ENCODE results near the gene CDHR1. TPM values are rescaled to one million over a fixed set of nuclear protein-coding genes. Genes with fewer than 3 reads are reported as not detected.

Gene CDHR1
- total and polyA plus RNA-seq, 4 donors, result 0.07 to 0.51 (median 0.14) TPM

- TF ChIP-seq ZBTB33 (IDR thresholded peaks at IDR 0.05), result no peak
- TF ChIP-seq RXRA (IDR thresholded peaks at IDR 0.05), result no peak
- TF ChIP-seq, protein P1, sequence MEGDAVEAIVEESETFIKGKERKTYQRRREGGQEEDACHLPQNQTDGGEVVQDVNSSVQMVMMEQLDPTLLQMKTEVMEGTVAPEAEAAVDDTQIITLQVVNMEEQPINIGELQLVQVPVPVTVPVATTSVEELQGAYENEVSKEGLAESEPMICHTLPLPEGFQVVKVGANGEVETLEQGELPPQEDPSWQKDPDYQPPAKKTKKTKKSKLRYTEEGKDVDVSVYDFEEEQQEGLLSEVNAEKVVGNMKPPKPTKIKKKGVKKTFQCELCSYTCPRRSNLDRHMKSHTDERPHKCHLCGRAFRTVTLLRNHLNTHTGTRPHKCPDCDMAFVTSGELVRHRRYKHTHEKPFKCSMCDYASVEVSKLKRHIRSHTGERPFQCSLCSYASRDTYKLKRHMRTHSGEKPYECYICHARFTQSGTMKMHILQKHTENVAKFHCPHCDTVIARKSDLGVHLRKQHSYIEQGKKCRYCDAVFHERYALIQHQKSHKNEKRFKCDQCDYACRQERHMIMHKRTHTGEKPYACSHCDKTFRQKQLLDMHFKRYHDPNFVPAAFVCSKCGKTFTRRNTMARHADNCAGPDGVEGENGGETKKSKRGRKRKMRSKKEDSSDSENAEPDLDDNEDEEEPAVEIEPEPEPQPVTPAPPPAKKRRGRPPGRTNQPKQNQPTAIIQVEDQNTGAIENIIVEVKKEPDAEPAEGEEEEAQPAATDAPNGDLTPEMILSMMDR (IDR thresholded peaks at IDR 0.05; ENCODE audit: low read depth, low read length, missing input control), result no peak
- TF ChIP-seq HNF4A (conservative IDR thresholded peaks at IDR 0.05), result no peak
- no peak for TF ChIP-seq FOXA1 (IDR thresholded peaks at IDR 0.05)
- TF ChIP-seq GABPA (IDR thresholded peaks at IDR 0.05 in 1 of 2, conservative IDR thresholded peaks at IDR 0.05 in 1 of 2), result no peak
- no peak for TF ChIP-seq EGR1 (IDR thresholded peaks at IDR 0.05; ENCODE audit: low read depth in 2 of 2)
- TF ChIP-seq HNF4G (IDR thresholded peaks at IDR 0.05), result no peak
- no peak for TF ChIP-seq YY1 (IDR thresholded peaks at IDR 0.05)
- no peak for TF ChIP-seq FOXA2 (IDR thresholded peaks at IDR 0.05)
- no peak for TF ChIP-seq JUND (IDR thresholded peaks at IDR 0.05)
- TF ChIP-seq RAD21 (IDR thresholded peaks at IDR 0.05), result no peak
- no peak for TF ChIP-seq MAX (IDR thresholded peaks at IDR 0.05)
- no peak for TF ChIP-seq NR2F2 (IDR thresholded peaks at IDR 0.05)
- H3K4me3 ChIP-seq (ENCODE audit: low read depth in 1 of 3, low read length in 3 of 3), result no peak overlapping the region
Observed at GRCh38 chr10:84196083-84196482, 1.7 kb downstream of the CDHR1 start.

DNA sequence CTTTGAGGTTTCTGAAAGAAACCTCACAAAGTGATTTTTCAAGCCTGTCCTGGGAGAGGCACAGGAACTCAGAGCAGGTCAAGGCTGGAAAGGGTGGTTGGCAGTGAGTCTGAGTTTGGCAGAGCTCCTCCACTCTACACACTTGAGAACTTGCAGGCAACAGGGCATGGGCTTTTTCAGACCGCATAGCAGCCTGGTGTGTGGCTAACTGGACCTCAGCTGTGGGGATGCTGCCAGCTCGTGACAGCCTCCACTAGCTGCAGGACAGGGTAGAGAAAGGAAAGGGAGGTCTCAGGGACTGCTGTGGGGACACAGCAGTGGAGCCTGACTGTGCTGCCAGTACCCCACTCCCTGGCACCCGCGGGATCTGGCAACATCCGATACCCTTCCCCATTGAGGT, 2.6 kb downstream of the CDHR1 start:
- DNase-seq (ENCODE audit: low spot score), result no peak
- H3K36me3 ChIP-seq (ENCODE audit: control insufficient read depth in 4 of 4, insufficient read depth in 3 of 4, low read depth in 1 of 4, low read length in 3 of 4), result no peaks in the 10 kb centered on the region
- TF ChIP-seq EGR1 (IDR thresholded peaks at IDR 0.05; ENCODE audit: low read depth in 2 of 2) (no peak), FOXA1 (IDR thresholded peaks at IDR 0.05) (no peak), SP1 (IDR thresholded peaks at IDR 0.05) (no peak), RAD21 (IDR thresholded peaks at IDR 0.05) (no peak), ATF3 (IDR thresholded peaks at IDR 0.05) (no peak), NR2F2 (IDR thresholded peaks at IDR 0.05) (no peak), JUND (IDR thresholded peaks at IDR 0.05) (no peak), FOXA2 (IDR thresholded peaks at IDR 0.05) (no peak), YY1 (IDR thresholded peaks at IDR 0.05) (no peak), ZBTB33 (IDR thresholded peaks at IDR 0.05) (no peak), MAX (IDR thresholded peaks at IDR 0.05) (no peak), HNF4A (conservative IDR thresholded peaks at IDR 0.05) (no peak)
- TF ChIP-seq, protein P1 (IDR thresholded peaks at IDR 0.05; ENCODE audit: low read depth, low read length, missing input control), result no peak
- TF ChIP-seq, protein P2, sequence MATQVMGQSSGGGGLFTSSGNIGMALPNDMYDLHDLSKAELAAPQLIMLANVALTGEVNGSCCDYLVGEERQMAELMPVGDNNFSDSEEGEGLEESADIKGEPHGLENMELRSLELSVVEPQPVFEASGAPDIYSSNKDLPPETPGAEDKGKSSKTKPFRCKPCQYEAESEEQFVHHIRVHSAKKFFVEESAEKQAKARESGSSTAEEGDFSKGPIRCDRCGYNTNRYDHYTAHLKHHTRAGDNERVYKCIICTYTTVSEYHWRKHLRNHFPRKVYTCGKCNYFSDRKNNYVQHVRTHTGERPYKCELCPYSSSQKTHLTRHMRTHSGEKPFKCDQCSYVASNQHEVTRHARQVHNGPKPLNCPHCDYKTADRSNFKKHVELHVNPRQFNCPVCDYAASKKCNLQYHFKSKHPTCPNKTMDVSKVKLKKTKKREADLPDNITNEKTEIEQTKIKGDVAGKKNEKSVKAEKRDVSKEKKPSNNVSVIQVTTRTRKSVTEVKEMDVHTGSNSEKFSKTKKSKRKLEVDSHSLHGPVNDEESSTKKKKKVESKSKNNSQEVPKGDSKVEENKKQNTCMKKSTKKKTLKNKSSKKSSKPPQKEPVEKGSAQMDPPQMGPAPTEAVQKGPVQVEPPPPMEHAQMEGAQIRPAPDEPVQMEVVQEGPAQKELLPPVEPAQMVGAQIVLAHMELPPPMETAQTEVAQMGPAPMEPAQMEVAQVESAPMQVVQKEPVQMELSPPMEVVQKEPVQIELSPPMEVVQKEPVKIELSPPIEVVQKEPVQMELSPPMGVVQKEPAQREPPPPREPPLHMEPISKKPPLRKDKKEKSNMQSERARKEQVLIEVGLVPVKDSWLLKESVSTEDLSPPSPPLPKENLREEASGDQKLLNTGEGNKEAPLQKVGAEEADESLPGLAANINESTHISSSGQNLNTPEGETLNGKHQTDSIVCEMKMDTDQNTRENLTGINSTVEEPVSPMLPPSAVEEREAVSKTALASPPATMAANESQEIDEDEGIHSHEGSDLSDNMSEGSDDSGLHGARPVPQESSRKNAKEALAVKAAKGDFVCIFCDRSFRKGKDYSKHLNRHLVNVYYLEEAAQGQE (IDR thresholded peaks at IDR 0.05), result no peak
- H3K9ac ChIP-seq (ENCODE audit: low read depth in 1 of 2, low read length in 2 of 2), result no peak overlapping the region
- no peaks in the 10 kb centered on the region for H3K9me3 ChIP-seq (ENCODE audit: control insufficient read depth in 4 of 4, low read length in 3 of 4)
- WGBS, result 67% methylated on average over 5 of the region's 5 CpGs
- H3K27me3 ChIP-seq (ENCODE audit: control insufficient read depth in 4 of 4, insufficient read depth in 4 of 4, low read length in 3 of 4), result peaks cover 0 to 11% (median 7%) of the 10 kb centered on the region in 4 donors
- H3K4me1 ChIP-seq (ENCODE audit: control insufficient read depth in 4 of 4, insufficient read depth in 4 of 4, low read length in 3 of 4), result peaks cover 4 to 13% (median 7%) of the 10 kb centered on the region in 4 donors
- H3K4me3 ChIP-seq (ENCODE audit: low read depth in 1 of 3, low read length in 3 of 3), result no peak overlapping the region
- H3K27ac ChIP-seq (ENCODE audit: low read depth in 1 of 2, low read length in 2 of 2), result no peak overlapping the region

More at GRCh38 chr10:84196083-84196482, 1.7 kb downstream of the CDHR1 start:
- Histone ChIP-seq H3K4me1 (ENCODE audit: control insufficient read depth in 4 of 4, insufficient read depth in 4 of 4, low read length in 3 of 4) (peaks cover 4 to 13% (median 7%) of the 10 kb centered on the region in 4 donors), H3K36me3 (ENCODE audit: control insufficient read depth in 4 of 4, insufficient read depth in 3 of 4, low read depth in 1 of 4, low read length in 3 of 4) (no peaks in the 10 kb centered on the region), H3K9me3 (ENCODE audit: control insufficient read depth in 4 of 4, low read length in 3 of 4) (no peaks in the 10 kb centered on the region), H3K9ac (ENCODE audit: low read depth in 1 of 2, low read length in 2 of 2) (no peak overlapping the region), H3K27me3 (ENCODE audit: control insufficient read depth in 4 of 4, insufficient read depth in 4 of 4, low read length in 3 of 4) (peaks cover 0 to 11% (median 7%) of the 10 kb centered on the region in 4 donors), H3K27ac (ENCODE audit: low read depth in 1 of 2, low read length in 2 of 2) (no peak overlapping the region)
- WGBS, result 17% methylated on average over 4 of the region's 4 CpGs
- no peak for DNase-seq (ENCODE audit: low spot score)

Measured in liver (tissue), 9 donors.